UCSD-AML1 (cell line): Measurements from ENCODE around the gene IGSF9B.
"Not testable (repeated sequence)": the region's sequence is repeated elsewhere in the genome, so short reads cannot be mapped to it uniquely, and the experiment has no call there.

Source experiments
- DNase-seq: peaks from one replicate; lab custom pipeline; 2025; ENCODE audit not compliant: unreplicated experiment; lab: John Stamatoyannopoulos, UW

Gene IGSF9B, protein sequence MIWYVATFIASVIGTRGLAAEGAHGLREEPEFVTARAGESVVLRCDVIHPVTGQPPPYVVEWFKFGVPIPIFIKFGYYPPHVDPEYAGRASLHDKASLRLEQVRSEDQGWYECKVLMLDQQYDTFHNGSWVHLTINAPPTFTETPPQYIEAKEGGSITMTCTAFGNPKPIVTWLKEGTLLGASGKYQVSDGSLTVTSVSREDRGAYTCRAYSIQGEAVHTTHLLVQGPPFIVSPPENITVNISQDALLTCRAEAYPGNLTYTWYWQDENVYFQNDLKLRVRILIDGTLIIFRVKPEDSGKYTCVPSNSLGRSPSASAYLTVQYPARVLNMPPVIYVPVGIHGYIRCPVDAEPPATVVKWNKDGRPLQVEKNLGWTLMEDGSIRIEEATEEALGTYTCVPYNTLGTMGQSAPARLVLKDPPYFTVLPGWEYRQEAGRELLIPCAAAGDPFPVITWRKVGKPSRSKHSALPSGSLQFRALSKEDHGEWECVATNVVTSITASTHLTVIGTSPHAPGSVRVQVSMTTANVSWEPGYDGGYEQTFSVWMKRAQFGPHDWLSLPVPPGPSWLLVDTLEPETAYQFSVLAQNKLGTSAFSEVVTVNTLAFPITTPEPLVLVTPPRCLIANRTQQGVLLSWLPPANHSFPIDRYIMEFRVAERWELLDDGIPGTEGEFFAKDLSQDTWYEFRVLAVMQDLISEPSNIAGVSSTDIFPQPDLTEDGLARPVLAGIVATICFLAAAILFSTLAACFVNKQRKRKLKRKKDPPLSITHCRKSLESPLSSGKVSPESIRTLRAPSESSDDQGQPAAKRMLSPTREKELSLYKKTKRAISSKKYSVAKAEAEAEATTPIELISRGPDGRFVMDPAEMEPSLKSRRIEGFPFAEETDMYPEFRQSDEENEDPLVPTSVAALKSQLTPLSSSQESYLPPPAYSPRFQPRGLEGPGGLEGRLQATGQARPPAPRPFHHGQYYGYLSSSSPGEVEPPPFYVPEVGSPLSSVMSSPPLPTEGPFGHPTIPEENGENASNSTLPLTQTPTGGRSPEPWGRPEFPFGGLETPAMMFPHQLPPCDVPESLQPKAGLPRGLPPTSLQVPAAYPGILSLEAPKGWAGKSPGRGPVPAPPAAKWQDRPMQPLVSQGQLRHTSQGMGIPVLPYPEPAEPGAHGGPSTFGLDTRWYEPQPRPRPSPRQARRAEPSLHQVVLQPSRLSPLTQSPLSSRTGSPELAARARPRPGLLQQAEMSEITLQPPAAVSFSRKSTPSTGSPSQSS (N-terminal part only)

DNA sequence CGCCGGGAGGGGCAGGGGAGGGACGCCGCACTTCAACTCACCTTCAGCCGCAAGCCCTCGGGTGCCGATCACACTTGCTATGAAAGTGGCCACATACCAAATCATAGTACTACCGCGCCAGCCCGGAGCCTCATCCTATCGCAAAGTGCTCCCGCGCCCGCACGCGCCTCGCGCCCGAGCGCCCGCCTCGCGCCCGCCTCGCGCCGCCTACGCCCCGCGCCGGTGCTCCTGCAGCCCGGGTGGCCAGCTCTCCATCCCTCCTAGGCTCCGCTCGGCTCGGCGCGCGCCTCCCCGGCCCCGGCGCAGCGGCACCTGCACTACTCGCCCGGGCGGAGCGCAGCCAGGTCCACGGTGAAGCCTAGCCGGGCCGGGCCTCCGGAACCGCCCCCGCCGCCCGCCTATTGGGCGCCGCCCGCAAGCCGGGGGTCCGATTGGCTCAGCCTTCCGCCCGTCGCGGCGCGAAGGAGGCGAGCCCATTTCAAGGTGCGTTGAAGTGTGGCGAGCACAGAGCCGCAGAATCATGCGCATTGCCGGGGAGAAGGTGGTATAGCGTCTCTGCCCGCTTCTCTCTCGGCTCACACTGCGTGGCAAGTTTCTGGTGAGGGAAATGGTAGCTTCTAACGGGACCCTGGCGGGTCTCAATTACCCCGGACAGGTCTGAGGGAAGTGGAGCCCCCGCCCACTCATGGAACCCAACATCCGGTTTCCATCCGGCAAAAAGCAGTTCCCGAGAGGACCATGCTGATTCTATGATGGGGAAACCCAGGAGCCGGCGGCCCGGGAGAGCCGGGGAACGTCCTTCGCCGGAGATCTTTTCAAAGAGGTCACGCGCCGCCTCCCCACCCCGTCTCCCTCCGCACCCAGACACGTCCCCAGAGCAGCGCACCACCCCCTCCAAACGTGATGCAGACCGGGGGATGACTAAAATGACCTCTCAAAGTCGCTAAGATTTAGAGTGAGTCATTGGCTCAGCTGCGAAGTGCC lies at the start of gene IGSF9B:
TSS of gene IGSF9B (minus strand) at position 319 of the 984 bp plus-strand sequence. CDS start at position 105, 214 bp downstream.
- DNase-seq = peak; percentile 86

DNA sequence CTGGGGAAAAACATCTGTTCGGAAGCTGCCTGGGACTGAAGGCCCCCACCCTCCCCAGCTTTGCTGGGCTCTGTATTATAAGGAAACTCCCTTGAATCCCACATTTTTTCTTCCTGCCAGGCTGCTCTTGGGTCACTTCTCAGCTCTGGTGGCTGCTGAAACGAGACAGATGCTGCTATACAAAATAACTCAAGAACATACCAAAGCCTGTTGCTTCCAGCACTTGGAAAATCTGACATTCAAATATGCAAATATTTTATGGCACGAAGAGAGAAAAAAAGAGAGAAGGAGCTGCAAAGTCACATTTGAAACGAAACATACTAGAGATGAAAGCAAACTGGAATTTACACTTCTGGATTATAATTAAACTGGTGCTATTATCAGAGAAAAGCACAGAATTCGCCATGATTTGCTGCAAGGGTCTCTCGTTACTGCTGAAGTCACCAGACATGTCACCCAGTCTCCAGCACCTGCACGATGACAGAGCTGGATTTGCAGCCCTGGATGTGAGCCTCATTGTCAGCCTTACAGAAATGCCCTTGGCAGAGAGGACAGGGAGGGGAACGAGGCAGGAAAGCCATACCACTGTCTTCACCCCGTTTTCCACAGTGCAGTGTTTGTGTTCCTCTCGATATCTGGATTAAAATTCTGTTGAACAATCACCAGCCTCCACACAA lies 47.9 kb upstream of the IGSF9B start:
- DNase-seq = no peak

DNA sequence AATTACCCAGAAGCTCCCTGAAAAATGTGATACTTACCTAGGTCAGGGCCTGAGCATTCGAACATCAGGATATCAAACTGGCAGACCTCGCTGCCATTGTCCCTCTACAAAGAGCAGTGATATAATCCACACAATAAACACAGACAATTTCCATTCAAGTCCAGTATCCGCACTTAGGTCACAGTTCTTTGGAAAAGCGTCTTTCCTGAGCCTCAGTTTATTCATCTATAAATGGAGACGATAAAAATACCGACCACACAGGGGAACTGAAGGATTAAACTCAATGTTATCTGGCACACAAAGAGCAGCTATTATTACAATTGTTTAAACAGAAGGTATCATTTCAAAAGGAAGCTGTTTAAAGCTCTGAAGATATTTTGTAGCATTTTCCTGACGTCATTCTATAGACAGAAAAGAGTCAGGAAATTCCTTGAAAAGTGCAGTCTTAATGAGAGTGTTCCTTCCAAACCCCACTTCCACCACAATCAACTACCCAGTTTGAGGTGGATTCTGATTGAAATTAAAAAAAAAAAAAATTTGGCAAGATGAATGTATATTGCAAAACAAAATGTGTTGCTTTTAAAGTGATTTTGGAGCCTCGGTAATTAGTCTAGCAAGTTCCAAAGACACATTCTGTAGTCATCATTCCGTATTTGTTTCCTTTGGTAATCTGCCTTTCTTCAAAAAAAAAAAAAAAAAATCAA lies 47.2 kb upstream of the IGSF9B start:
- no peak for DNase-seq

DNA sequence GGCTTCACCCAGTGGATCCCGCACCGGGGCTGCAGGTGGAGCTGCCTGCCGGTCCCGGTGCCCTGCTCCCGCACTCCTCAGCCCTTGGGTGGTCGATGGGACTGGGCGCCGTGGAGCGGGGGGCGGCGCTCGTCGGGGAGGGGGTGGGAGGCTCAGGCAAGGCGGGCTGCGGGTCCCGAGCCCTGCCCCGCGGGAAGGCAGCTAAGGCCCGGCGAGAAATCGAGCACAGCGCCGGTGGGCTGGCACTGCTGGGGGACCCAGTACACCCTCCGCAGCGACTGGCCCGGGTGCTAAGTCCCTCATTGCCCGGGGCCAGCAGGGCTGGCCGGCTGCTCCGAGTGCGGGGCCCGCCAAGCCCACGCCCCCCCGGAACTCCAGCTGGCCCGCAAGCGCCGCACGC lies 46.1 kb upstream of the IGSF9B start:
- DNase-seq = not testable (repeated sequence)

DNA sequence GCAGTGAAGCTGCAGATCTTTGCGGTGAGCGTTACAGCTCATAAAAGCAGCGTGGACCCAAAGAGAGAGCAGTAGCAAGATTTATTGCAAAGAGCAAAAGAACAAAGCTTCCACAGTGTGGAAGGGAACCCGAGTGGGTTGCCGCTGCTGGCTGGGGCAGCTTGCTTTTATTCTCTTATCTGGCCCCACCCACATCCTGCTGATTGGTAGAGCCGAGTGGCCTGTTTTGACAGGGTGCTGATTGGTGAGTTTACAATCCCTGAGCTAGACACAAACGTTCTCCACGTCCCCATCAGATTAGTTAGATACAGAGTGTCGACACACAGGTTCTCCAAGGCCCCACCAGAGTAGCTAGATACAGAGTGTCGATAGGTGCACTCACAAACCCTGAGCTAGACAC lies 45.6 kb upstream of the IGSF9B start:
- not testable (repeated sequence) for DNase-seq

DNA sequence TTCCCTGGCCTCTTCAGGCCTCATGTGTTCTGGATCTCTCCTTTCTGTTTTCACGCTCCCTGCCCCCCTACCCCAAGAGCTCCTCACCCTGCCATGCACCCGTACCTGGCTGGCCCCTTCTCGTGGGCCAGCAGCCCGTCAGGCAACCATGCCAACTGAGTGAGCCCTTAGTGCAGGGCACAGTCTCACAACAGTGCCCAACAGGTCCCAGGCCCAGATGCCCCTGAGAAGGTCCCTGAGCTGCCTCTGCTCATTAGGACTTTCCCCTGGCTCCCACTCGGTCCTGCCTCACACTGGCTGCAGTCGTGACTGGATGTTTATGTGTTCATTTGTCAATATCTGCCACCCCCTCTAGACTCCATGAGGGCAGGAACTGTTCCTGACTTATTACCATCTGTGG lies 44.8 kb upstream of the IGSF9B start:
- no peak for DNase-seq

DNA sequence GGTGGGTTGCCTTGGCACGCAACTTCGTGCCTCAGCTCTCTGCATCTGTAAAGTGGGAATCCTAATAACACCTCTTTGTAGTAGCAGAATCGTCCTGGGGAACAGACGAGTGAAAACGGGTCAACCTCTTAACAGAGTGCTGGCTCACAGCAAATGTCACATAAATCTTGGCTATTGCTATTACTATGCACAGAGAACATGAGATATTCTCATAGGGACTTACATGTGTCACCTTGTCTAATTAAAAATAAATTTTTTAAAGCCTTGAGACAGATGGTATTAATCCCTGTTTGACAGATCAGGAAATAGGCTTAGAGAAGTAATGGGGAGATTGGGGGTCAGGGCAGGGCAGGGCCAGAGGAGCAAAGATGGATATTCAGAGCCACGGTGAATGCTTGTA lies 44.3 kb upstream of the IGSF9B start:
- DNase-seq = no peak

DNA sequence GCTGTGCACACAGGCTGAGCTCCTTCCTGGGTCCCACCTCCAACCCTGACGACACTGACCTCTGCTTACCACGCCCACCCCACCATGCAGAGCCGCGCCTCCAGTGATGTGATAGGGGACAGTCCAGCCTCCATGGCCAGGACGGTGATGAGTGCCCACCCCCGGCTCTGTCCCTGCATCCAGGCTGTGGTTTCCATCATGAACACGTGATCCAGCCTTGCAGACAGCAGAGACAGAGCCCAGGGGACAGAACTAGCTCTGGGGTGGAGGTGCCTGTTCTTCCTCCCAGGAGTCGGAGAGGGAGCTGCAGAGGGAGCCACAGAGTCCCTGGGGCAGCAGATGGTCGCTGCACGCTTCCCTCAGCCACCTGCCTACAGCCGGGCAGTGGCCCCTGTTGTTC lies 42.6 kb upstream of the IGSF9B start:
- no peak for DNase-seq

DNA sequence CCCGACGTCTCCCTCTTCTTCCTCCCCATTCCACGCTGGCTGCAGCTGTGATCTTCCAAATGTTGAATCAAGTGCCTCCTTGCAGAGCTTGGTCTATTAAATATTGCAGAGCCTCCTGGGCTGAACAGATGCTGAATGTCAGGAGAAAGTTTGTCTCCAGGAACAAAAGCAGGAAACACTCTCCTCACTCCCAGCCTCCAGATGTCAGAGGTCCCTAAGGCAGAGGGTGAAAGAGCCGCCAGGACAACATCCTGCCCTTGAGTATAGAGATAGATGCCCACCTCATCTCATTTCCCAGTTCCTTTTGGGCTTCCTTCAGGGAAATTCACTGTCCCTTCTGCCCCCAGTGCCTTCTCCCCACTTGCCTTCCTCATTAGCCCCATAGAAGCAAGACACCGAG lies 40.8 kb upstream of the IGSF9B start:
- no peak for DNase-seq

DNA sequence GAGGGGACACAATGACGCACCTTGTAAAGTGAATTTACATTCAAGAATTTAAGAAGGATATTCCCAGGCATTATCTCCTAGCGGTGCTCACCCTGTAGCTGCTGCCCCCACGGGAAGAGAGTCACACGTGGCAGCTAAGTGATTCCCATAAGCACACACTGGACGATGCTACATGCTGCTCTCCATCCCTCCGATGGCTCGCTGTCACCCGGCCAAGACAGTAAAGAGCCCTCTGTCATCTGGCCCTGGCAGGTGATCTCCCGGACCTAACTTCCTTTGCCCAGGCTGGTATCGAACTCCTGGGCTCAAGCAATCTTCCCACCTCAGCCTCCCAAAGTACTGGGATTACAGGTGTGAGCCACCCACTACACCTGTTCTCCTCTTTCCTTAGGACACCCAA lies 39.9 kb upstream of the IGSF9B start:
- DNase-seq = no peak

DNA sequence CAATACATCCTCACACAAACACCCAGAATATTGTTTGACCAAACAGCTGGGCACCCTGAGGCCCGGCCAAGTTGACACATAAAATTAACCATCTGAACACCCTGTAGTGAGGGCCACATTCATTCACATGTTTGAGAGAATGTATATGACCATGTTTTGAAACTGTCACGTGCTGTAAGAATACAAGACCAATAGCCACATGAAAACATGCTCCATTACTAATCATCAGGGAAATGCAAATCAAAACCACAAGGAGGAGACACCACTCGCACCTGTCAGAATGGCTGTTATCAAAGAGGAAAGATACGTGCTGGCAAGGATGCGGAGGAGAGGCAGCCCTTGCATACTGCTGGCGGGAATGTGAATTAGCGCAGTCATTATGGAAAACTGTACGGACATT lies 38.3 kb upstream of the IGSF9B start:
- no peak for DNase-seq

DNA sequence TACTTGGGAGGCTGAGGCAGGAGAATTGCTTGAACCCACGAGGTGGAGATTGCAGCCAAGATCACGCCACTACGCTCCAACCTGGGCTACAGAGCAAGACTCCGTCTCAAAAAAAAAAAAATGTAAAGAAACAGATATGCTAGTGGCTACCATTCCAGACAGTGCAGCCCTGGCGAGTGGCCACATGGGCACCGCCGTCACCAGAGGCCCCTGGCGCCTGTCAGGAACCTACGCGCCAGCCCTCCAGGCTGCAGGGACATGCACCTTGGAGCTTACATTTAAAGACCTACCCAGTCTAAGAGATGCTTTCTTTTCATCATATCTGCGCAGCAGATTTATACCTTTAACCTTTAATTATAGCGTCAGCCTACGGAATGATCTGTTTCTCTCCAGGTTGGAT lies 37.2 kb upstream of the IGSF9B start:
- no peak for DNase-seq

DNA sequence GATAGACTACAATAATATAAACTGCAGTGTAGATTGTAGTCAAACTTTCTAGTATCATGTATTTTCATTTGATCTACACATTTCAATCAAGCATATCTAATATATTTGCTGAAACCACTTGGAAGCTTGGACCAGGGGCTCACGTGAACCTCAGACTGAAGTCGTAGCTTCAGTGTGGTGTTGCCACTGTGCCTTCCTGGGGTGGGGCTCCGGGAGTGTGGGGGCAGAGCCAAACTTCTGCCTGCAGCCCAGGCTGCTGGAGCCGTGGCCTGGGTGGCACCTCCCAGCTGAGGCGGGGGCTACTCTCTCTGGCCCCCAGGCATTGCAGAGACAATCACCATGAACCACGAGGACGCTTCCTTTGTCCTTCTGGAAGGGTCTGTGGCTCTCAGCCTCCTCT lies 36.3 kb upstream of the IGSF9B start:
- DNase-seq = no peak

DNA sequence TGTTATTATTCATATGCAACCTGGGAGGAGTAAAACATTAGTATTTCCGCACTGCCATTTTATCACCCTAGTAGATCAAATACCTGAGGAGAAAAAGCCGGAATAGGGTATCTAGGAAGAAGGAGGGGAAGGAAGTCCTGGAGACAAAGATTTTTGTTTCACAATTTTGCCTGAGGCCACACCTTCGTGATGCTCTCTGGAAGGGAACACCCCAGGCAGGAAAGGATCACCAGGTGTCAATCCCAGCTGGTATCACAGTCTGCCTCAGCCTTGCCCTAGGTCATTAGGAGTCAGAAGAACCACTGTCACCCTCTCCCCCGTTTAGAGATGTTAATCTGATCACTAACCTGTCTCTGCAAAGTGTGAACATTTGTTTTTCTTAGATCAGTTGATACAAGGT lies 35.4 kb upstream of the IGSF9B start:
- no peak for DNase-seq

DNA sequence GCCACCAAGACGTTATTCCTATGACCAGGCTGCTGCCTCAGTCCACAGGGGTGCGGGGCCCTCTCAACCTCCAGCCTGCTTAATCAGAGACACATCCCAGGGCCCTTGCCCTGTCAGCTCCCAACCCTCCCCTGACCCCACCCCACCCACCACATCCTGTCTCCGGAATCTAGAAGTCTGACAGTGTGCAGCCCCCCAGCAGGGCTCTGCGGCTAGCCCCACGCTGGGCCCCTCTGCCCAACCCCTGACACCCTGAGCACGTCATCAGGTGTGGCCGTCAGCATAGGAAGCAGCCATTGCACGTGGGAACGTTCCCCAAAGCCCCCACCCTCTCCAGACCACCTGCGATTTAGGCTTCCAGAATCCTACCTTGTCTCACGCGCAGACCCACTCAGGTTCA lies 34.3 kb upstream of the IGSF9B start:
- DNase-seq = no peak

DNA sequence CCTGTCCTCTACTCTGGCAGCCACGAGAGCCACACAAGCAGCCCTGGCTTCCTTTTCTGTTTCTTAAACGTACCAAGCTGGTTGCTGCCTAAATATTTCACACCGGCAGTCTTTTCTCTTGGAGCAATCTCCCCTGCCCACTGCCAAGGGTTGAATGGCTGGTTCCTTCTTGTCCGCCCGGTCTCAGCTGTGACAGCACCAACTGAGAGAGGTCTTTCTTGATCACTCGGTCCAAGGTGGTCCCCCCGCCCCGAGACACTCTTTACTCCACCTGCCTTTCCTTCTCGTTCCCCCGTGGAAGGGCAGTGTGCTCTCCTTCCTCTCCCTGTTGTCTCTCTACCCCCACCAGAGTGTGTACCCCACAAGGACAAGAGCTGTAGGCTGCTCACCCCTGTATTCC lies 33.7 kb upstream of the IGSF9B start:
- DNase-seq = no peak

DNA sequence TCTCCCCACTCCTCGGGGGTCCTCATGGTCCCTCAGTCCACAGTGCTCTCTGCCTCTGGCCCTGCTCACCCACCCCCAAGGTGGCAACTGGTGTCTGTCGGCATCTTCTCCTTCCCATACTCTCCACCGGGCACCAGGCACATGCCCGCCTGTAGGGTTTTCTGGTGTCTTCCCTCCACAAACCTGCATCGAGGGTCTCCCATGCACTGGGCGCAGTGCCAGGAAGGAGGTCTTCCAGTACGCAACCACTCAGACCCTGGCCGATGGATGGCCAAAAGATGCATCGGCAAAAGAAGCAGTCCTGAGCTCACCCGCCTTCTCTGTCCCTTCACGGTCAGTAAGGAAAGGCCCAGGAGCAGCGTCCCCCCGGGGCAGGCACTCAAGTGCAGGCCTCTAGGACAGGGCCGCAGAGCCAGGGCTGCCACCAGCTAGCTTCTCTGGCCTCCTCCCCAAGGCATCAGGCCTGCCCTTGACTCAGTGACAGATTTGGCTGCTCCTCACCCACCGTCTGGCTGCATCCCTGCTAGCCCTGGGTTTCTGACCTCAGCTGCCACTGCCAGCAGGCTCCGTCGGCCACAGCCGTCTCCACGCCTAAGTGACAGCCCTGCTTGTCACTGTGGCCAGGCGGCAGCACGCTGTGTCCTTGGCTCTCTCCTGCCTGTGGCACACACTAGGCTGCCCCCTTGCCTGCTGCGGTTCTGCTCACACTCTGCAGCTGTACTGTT lies 32.1 kb upstream of the IGSF9B start:
- DNase-seq = no peak

DNA sequence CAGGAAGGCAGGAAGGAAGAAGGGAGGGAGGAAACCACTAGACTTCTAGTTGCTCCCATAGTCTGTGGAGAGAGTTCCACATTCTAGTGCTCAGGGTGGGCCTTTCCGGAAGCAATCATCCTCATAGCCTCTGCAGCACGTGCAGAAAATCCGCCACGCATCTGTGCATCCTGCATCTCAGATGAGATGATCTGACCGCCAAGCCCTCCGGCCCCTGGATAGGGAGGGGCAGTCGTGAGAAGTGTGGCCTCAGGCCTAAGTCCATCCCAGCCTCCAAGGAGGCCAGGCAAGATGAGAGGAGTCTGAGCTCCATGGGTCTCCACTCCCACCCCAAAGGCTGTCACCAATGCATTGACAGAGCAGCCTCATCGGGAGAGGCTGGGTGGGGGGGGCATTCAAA lies 30.4 kb upstream of the IGSF9B start:
- DNase-seq = no peak
